Fibroblast of gingiva (primary cell): ENCODE results near the gene PER3.
A peak's percentile ranks its signal among the peaks of the same experiment; 100 is the strongest.
"Not testable (repeated sequence)": the region's sequence is repeated elsewhere in the genome, so short reads cannot be mapped to it uniquely, and the experiment has no call there.

Experiments used
- DNase-seq: peaks from one replicate; pipeline ENCODE4 v3.0.0-alpha.2; 2011; ENCODE audit warnings: low read depth

PER3 gene

DNA sequence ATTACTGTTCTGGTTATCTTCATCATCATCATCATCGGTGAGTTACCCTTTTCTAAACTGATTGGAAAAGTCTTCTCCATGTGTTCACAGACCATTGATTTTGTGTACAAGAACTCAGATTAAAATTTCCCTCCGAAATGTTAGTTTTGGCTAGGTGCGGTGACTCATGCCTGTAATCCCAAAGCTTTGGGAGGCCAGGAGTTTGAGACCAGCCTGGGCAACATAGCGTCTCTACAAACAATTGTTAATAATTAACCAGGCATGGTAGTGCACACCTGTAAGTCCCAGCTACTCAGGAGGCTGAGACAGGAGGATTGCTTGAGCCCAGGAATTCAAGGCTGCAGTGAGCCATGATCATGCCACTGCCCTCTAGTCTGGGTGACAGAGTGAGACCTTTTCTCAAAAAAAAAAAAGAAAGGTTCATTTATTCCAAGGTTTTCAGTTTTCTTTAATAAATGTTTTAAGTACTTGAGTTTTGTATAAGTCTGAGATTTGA, 5.9 kb upstream of the PER3 start:
- no peak for DNase-seq

DNA sequence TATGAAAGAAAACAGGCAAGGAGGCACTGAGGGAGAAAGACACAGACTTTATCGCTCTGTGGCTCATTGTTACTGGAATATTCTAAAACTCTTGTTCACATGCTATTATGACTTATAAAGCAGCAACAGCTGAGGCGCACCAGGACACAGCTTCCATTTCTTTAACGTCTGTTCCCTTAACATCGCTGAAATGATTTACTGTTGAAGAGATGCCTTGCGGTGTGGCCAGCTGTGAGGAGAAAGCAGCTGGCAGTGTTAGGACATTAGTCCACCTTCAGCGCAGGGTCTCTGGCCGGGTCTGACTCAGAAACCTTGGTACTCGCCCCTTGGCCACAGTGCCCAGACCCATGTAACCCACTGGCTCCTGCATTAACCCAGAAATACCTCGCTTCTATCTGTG, 3.1 kb upstream of the PER3 start:
- no peak for DNase-seq

DNA sequence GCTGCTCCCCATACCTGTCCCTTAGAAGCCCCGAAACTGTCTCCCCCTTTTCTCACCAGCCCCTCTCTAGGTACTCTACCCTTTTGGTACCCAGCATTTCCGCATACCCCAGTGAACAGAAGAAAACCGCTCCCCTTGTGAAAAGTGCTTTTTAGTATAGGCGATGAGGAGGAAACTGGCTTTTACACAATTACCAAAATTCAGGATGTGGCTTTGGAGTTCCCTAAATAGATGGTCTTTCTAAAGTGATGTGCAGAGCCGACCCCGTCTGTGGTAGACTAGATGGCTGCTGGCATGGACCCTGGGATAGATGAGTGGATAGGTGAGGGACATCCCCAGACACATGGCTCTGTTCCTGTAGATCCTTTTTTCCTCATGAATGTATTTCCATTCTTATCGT, 2.6 kb upstream of the PER3 start:
- no peak for DNase-seq

DNA sequence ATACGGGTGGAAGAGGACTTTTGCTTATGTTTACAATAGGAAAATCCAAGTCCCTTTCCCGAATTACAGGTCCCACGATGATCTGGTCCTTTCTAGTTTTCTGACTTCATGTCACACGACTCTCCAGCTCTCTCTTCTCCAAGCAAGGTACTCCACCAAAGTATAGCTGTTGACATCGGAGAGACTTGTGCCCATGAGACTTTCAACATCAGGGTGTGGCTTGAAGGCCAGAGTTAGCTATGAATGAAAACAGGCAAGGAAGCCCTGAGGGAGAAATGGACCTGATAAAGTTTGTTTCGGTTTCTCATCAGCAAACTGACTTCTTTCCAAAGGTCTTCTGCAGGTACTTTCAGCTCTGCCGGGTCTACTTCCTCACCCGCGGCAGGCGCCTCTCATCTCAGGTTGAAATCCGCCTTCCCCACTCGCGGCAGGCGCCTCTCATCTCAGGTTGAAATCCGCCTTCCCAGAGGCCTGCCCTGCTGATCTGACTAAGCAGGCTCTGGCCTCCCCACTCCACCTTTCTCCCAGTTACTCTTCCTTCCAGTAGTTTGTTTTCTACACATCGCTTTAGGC, 2.1 kb upstream of the PER3 start:
- DNase-seq: no peak

DNA sequence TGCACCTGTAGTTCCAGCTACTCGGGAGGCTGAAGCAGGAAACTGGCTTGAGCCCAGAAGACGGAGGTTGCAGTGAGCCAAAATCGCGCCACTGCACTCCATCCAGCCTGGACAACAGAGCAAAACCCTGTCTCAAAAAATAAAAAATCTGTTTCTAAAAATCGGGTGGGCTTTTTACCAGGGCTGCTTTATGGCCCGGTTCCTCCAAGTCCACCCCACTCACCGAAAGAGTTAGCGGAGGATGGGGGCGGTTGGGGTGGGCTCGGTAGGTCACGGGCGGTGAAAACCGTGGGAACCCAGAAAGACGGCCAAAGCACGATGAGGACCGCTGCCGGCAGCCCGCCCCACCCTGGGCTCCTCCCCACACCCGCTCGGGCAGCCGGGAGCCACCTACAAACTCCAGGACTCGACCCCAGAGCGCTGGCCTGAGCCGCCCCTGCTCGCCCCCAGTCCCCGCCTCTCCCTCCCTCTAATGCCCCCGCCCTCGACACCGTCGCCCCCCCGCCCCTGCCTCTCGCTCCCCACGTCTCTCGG, 846 bp upstream of the PER3 start:
- DNase-seq: peak; percentile 16

DNA sequence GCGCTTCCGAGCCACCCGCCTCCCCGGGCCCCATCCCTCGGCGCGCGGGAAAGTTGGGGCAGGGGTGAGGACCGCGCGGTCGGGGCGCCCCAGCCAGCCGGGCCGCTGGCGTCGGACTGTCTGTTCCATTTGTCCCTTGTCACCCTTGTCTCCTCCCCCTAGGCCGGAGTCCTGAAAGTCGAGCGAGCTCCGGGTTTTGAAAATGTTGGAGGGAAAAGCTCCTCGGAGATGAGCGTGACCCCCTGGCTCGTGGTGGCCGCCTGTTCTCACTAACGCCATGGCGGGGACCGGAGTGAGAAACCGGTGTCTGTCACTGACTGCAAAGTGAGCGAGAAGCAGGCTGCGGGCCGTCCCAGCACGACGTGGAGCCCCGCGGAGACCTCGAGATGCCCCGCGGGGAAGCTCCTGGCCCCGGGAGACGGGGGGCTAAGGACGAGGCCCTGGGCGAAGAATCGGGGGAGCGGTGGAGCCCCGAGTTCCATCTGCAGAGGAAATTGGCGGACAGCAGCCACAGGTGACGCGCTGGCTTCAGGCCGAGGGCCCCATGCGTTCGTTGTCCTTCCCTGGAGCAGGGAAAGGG, 491 bp downstream of the PER3 start:
- DNase-seq: no peak

DNA sequence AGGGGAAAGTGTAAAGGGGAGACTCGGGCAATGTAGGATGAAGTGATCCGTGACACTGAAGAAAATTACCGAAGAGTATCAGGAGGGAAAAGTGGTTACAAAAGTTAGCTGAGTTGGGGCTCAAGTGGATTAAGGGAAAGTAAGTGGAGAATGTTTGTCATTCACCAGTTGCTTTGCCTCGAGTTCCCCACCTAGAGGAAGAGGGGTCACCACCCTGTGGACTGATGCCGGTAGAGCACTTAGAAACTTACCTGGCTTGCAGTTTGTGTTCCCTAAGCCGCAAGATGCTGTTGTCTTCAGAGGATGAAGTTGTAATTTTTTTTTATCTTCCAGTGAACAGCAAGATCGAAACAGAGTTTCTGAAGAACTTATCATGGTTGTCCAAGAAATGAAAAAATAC, 1.0 kb downstream of the PER3 start:
- no peak for DNase-seq

DNA sequence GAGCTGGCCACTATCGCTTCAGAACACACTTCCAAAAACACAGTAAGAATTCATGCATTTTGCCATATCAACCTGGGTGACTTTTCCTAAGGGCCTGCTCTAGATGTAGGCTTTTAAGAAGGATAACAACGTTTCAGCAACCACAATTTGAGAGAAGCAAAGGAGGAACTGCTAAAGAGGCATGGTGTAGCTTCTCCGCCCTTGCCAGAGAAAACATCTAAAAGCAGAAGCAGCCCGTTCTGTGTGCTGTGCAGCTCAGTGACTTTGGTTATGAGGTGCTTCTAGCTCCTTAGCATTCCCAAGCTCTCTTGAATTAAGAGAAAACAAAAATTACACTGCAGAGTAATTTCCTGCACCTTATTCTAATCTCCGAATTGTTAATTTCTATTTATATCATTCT, 2.7 kb downstream of the PER3 start:
- no peak for DNase-seq

DNA sequence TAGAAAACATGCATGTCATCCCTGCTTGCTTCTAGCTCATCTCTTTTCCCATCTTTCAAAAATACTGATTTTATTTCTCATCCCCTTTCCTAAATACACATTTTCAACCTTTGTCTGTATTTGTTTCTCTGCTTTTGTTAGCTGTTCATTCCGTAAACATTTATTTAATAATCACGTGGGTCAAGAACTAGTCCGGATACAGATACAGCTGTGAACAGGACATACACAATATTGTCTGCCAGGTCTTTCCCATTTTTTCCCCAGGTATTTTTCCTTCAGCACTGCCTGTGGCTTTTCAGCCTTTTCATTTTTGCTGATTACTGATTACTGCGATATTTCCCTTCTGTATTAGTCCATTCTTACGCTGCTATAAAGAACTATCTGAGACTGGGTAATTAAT, 5.7 kb downstream of the PER3 start:
- DNase-seq: no peak

DNA sequence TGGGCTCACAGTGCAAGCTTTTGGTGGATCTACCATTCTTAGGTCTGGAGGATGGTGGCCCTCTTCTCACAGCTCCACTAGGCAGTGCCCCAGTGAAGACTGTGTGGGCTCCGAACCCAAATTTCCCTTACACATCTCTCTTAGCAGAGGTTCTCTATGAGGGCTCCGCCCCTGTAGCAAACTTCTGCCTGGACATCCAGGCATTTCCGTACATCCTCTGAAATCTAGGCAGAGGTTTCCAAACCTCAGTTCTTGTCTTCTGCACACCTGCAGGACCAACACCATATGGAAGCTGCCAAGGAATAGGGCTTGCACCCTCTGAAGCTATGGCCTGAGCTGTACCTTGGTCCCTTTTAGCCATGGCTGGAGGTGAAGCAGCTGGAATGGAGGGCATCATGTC, 6.9 kb downstream of the PER3 start:
- DNase-seq: not testable (repeated sequence)

DNA sequence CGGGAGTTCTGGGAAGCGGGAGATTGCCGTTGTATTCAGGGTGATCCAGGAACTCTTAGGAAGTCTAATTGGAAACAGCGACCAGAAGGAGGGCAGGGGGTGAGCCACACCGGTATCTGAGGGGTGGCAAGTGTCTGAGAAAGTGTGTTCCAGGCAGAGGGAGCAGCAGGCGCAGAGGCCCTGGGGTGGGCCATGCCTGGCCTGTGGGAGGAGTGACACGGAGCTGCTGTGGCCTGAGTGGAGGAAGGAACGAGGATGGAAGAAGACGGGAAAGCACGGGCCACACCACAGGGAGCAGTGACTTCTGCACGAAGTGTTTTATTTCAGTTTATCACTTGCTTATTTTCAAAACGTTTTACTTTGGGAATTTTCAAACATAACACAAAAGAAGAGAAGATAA, 11.3 kb downstream of the PER3 start:
- DNase-seq: no peak

DNA sequence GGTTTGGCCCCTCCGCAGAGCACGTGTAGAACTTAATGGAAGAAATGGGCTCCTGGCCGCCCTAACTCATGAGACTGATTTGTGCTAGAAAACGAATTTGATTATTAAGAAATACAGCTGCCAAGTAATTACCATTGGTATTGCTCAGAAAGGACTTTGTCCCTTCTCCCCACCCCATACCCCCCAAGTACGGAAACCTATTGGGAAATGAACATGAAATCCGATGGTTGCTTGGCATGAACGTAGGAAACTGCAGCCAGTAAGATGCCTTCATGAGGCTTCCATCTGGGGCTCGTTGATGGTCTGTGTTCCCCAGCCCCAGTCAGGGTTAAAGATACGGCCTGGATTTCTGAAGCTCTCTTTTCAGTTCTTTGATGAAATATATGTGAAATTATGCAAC, 21.4 kb downstream of the PER3 start:
- DNase-seq: no peak

DNA sequence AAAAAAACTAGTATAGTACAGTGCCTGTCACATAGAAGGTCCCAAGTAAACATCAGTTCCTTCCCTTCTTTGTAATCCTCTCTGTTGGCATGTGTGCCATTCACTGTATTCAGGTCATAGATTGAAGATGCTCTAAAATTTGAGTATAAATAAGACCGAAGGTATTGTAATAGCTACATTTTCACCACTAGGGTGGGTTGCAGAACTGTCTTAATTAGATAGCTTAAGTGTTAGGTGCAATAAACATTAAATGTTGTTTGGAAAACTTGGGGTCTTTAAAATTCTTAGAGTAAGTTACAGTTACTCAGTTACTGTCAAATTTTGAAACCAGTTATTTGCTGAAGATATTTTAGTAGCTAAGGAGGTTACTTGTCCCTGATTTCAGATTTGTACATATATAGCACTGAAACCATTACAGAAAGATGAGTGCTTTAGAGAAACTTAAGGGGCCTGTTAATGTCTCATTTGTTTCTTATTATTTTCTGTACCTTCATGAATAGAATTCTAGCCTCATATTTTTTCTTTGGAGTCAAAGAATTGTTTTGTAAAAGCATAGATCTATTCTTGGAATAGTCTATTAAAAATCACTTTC, 24.3 kb downstream of the PER3 start:
- DNase-seq: peak; percentile 47

DNA sequence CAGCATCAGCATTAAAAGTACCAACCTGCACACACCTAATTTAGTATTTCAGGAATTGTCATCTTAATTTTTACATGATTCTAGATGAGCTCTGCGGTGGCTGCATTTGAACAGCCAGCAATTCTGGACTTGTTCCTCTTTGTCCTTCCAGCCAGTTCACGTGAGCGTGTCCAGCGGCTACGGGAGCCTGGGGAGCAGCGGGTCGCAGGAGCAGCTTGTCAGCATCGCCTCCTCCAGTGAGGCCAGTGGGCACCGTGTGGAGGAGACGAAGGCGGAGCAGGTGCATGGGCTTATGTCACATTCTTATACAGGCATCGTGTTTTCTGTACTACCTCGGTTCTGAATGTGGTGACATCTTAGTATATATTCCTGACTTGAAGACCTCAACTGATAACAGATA, 25.7 kb downstream of the PER3 start:
- no peak for DNase-seq

DNA sequence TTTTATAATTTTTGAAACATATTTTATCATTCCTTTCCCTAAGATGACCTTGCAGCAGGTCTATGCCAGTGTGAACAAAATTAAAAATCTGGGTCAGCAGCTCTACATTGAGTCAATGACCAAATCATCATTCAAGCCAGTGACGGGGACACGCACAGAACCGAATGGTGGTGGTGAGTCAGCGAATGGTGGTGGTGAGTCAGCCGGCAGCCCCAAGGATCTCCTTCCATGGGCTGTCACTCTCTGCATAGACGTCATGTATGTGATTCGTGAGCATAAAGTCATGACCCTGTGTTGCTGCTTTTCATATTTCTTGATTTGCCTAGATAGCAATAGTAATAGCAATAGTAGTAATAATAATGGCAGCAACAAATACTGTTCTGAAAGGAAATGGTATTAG, 26.3 kb downstream of the PER3 start:
- DNase-seq: peak; percentile 78

DNA sequence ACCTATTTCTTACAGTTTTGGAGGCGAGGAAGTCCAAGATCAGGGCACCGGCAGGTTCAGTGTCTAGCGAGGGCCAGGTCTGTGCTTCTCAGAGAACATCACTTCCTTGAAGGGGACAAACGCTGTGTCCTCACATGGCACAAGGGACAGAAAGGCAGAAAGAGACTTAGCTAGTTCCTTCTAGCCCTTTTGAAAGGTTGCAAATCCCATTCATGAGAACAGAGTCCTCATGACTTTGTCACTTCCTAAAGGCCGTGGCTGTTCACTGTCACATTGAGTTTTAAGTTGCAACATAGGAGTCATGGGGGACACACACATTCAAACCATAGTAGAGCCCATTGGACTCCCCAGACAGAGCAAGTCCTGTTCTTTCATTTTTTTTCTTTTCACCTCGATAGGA, 27.4 kb downstream of the PER3 start:
- DNase-seq: no peak

DNA sequence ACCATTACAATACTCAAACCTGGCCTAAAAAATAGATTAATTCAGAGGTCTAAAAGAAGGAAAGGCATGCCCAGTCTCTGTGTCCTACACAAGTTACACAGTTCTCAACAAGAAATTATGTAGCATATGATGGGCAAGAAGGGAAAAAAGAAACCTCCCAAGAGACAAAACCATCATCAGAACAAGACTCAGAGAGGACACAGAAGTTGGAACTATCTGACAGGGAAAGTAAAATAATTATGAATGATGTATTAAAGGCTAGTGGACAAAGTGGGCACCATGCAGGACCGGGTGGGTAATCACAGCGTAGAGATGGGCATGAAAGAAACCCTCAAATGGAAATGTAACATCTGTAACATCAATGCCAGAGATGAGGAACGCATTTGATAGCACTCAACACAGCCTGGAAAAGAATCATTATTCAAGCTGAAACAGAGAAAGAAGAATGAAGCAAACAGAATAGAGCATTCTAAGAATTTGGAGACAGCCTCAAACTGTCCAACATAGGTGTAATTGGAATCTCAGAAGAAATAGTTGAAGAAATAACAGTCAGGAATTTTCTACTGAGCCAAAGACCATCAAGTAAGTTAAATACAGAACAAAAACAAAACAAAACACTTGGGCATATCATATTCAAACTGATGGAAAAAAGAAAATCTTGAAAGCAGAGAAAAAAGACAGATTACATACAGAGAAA, 29.7 kb downstream of the PER3 start:
- DNase-seq: no peak

DNA sequence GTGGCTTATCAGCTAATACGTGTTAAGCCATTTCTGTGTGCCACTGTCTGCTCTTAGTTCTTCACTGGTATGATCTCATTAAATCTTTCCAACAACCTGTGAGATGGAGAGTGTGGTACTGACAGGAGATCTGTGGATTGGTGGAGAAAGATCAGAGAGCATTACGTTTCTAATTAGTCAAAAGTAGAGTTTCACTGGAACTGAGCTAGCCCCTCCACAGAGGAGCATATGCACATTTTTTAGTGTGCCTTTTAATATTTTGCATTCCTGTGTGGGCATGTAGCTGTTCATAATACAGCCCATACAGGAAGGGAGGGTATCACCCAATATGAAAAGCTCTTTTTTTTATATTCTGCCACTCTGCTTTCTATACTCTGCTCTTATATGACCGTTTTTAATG, 37.2 kb downstream of the PER3 start:
- no peak for DNase-seq

DNA sequence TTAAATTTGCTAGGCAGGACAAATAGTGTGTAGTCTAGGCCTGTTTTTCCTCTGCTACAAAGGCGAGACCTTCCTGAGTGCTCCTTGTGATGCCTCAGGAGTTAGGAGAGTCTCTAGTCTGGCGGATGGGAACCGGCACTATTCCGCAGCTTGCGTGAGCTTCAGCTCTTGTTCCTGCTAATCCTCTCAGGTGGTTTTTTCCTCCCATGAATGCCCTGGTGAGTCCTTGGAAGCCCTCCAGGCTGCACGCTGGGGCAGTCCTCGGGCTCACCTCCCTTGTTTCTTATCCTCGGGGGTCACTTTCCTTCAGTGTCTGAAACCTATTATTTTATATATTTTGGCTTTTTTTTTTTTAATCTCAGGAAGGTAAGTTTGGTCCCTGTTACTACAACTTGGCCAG, 40.6 kb downstream of the PER3 start:
- DNase-seq: no peak

DNA sequence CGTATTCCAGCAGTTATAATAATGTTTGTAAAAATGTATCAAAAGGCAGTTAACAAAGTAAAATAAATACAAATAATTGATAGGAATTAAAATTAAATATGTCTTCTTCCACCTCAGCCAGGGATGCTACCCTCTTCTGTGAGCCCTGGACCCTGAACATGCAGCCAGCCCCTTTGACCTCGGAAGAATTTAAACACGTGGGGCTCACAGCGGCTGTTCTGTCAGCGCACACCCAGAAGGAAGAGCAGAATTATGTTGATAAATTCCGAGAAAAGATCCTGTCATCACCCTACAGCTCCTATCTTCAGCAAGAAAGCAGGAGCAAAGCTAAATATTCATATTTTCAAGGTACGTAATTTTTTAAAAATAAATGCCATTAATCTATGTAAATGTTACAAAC, 42.3 kb downstream of the PER3 start:
- DNase-seq: no peak

DNA sequence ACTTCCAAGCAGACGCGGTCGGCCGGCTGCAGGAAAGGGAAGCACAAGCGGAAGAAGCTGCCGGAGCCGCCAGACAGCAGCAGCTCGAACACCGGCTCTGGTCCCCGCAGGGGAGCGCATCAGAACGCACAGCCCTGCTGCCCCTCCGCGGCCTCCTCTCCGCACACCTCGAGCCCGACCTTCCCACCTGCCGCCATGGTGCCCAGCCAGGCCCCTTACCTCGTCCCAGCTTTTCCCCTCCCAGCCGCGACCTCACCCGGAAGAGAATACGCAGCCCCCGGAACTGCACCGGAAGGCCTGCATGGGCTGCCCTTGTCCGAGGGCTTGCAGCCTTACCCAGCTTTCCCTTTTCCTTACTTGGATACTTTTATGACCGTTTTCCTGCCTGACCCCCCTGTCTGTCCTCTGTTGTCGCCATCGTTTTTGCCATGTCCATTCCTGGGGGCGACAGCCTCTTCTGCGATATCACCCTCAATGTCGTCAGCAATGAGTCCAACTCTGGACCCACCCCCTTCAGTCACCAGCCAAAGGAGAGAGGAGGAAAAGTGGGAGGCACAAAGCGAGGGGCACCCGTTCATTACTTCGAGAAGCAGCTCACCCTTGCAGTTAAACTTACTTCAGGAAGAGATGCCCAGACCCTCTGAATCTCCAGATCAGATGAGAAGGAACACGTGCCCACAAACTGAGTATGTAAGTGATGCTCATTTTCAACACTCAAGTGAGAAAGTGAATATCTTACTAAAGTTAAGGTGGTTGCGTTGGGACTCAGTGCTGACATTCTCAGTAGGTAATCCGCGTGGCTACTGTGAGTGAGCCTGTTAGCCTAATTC, 43.2 kb downstream of the PER3 start:
- DNase-seq: no peak

DNA sequence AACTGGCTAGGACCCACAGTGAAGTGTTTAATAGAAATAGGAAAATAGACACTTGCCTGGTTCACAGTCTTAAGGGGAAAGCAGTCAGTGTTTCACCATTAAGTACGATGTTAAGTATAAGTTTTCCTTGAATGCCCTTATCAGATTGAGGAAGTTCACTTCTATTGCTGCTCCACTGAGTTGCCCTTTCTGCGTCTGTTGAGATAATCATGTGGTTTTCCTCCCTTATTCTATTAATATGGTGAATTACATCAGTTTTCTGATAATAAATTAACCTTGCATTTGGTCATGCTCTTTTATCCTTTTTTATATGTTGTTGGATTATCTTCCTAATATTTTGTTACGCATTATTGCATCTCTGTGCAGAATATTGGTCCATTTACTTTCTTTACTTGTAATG, 47.4 kb downstream of the PER3 start:
- DNase-seq: no peak
